CD4-positive, alpha-beta T cell treated with Interferon alpha-2 for 1 hour (primary cell): ENCODE measurements around the gene MIA.
"Not testable (repeated sequence)": the region's sequence is repeated elsewhere in the genome, so short reads cannot be mapped to it uniquely, and the experiment has no call there.

Source experiments
- DNase-seq, 2 donors: peaks; one replicate each; pipeline ENCODE4 v3.0.0-alpha.2; 2020 to 2022

MIA gene

DNA sequence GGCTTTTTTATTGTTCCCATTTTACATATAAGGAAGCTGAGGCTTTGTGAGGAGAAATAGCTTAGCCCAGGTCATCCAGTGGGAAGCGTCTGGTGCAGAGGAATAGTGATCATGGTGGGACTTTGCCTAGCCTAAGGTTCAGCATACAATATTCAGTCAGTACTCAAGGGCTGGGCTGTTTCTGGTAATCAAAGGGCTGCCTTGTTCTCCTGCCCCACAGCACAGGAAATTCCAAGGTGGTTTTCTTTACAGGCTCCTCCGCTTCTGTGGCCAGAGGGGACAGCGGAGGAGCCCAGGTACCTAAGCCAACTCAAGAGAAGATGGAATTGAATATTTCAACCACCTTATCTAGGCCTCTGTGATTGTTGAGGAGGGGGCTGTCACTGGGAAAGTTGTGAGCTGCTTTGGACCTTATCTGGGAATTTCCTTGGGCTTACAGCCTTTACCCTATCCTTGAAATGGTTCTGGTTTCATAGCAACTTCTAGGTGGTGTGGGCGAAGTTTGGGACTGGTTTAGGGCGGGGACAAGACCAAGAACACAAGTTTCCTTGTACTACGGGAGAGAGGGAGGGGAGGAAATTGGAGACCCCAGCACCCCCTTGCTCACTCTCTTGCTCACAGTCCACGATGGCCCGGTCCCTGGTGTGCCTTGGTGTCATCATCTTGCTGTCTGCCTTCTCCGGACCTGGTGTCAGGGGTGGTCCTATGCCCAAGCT lies at the start of gene MIA:
Gene MIA (plus strand): TSS at position 606 of the 716 bp plus-strand sequence. CDS start 22 bp downstream, at position 628.
- DNase-seq, result no peak

DNA sequence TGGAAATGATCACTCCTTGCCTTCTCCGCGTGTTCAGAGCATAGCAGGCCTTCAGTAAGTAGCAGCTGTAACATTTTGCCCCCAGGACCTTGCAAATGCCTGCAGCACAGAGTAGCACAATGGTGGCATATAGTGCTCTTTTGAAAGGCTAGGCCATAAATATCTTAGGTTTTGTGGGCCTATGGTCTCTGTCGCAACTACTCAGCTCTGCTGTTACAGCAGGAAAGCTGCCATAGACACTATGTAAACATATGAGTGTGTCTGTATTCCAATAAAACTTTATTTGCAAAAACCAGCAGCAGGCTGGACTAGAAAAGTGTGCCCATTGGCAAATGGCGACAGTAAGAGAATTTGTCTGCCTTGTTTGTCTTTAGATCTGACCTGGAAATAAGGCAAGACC lies 49.0 kb upstream of the MIA start:
- DNase-seq, result no peak

DNA sequence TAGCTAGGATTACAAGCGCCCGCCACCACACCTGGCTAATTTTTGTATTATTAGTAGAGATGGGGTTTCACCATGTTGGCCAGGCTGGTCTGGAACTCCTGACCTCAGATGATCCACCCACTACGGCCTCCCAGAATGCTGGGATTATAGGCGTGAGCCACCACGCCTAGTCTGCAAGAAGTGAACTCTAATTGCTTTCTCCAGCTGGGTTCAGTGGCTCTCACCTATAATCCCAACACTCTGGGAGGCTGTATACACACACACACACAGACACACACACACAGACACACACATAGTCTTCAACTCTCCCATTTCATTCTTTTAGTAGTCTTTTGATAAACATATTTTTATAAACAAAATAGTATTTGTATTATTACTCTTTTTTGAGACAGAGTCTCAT lies 45.3 kb upstream of the MIA start:
- not testable (repeated sequence) for DNase-seq

DNA sequence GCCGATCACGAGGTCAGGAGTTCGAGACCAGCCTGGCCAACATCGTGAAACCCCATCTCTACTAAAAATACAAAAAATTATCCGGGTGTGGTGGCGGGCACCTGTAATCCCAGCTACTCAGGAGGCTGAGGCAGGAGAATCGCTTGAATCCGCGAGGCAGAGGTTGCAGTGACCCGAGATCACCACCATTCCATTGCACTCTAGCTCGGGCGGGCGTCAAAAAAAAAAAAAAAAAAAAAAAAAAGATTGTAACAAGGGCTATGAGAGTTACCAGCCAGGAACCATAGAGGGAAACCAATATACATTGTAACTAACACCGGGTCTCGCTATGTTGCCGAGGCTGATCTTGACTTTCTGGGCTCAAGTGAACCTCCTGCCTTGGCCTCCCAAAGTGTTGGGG lies 43.0 kb upstream of the MIA start:
- DNase-seq, result not testable (repeated sequence)

DNA sequence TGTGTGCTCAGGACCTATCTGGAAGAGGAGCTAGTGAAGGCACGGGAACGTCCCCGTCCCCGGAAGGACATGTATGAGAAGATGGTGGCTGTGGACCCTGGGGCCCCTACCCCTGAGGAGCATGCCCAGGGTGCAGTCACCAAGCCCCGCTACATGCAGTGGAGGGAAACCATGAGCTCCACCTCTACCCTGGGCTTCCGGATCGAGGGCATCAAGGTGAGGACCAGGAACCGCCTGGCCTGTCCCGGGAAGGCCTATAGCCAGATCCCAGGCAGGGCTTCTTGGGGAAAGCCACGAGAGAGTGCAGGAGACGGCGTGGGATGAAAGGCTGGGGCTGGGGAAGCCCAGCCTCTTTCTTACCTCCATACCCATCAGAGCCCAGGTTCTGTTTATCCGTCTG lies 42.2 kb upstream of the MIA start:
- DNase-seq, result no peak

DNA sequence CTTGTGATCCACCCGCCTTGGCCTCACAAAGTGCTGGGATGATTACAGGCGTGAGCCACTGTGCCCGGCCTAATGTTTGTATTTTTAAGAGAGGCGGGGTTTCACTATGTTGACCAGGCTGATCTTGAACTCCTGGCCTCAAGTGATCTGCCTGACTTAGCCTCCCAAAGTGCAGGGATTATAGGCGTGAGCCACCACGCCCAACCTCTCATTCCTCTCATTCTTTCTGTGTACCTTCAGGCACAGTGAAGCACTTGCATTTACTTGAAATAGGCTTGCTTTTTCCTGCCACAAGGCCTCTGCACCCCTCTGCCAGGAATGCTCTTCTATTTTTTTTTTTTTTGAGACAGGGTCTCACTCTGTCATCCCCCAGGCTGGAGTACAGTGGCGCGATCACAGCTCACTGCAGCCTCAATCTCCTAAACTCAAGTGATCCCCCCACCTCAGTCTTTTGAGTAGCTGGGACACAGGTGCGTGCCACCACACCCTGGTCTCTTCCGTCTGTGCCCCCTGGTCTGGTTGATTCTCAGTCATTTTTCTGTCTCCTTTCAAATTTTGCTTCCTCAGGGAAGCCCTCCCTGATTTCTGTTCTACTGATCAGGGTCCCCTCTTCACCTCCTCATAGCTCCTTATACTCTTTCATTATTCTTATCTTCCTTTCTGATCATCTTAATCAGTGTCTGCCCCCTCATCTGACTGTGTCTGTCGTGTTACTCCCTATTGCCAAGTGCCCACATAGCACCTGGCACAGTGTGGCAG lies 40.1 kb upstream of the MIA start:
- no peak for DNase-seq

DNA sequence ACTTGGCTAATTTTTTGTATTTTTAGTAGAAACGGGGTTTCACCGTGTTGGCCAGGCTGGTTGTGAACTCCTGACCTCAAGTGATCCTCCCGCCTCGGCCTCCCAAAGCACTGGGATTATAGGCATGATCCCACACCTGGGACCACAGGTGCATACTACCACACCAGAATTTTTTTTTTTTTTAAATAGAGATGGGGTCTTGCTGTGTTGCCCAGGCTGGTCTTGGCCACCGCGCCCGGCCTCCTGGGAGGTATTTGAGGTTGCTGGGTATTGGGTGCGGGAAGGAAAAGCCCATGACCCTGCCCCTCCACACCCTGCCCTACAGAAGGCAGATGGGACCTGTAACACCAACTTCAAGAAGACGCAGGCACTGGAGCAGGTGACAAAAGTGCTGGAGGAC lies 38.7 kb upstream of the MIA start:
- no peak for DNase-seq

DNA sequence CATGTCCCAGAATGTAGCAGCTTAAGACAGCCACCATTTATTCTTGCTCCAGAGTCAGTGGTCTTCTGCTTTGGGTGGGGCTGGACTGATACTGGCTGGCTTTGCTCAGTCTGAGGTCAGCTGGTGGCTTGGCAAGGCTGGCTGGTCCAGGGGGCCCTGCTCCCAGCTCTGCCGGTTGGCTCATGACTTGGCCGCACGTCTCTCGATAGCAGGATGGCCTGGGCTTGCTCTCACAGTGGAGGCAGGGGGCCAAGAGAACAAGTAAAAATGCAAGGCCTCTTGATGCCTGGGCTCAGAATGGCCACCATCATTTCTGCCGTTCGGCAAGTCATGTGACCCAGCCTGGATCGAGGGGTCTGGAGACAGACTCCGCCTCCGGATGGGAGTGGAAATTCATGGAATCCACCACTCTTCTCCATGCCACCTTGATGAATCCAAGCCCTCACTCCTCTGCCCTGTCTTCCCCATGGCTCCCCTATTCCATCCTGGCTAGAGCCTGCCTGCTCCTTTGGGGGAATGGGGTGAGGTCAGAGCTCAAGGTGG lies 38.1 kb upstream of the MIA start:
- DNase-seq, result no peak

DNA sequence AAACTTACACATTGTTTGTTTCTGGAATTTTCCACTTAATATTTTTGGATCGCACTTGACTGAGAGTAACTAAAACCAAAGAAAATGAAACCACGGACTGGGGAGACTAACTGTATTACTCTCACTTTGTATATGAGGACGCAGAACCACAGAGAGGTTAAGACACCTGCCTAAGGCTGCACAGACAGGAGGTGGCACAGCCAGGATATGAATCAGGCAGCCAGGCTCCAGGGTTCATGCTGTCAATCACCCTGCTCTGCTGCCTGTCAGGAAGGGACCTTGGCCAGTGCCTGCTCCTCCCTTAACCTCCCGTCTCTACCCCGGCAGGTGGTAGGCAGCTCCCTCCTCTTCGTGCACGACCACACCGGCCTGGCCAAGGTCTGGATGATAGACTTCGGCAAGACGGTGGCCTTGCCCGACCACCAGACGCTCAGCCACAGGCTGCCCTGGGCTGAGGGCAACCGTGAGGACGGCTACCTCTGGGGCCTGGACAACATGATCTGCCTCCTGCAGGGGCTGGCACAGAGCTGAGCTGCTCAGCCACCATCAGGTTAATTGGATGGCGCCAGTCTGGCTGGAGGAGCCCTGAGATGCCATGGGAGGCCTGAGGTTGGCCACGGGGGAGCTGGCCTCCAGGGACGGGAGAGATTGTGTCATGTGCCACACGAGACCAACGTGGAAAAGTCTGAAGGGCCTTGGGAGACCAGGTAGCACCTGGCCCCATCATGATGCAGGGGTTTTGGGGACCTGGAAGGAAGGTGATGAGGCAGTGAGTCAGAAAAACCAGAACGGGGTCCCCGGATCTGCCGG lies 36.1 kb upstream of the MIA start:
- no peak for DNase-seq

DNA sequence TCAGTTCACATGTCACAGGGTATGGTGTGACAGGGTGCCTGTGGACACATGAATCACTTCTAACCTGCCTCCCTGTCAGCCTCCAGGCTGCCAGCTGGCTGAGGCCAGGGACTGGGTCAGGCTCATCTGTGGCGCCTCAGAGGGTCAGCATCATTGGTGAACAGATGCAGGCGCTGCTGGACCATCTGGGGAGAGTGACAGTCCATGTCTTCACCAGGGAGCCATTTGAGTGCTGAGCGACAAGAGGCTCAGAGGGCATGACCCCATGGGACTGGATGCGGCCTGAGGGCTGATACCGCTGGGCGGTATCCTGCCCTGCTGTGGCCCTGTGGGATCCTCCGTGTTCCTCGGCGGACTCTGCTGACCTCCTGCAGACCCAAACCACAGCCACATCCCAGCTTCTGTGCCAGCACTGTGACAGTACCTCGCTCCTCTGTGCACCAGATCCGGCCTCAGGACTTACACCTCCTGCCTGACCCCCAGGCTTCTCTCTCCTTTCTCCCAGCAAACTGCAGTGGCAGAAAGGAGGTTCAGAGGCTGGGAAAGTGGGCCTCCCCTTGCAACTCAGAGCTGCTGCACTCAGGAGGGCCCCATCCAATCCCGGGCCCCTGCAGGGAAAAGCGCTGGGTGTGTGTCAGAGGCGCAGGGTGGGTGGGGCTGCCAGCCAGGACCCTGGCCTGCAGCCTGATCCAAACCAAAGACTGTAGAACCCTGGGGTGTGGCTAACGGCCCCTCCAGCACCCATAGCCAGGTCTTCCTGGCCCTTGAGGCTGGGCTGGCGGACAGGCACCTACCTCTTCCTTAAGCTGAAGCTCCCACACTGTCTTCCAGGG lies 35.2 kb upstream of the MIA start:
- no peak for DNase-seq

DNA sequence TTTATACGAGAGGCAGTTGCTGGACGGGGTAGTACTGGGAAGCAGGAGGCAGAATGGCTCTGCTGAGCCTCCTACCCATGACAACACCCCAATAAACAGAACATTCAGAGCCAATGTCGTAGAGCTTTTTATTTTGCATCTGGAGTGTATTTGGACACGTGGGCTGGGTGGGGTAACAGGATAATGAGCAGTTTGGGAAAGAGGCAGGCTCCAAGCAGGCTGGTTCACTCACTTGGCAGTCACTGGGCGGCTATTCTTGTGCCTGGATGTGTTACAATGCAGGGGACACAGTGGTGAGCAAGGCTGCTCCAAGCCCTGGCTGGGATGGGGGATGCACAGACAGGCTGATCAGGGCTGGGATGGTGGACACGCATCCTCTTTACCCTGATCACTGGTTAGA lies 34.6 kb upstream of the MIA start:
- no peak for DNase-seq

DNA sequence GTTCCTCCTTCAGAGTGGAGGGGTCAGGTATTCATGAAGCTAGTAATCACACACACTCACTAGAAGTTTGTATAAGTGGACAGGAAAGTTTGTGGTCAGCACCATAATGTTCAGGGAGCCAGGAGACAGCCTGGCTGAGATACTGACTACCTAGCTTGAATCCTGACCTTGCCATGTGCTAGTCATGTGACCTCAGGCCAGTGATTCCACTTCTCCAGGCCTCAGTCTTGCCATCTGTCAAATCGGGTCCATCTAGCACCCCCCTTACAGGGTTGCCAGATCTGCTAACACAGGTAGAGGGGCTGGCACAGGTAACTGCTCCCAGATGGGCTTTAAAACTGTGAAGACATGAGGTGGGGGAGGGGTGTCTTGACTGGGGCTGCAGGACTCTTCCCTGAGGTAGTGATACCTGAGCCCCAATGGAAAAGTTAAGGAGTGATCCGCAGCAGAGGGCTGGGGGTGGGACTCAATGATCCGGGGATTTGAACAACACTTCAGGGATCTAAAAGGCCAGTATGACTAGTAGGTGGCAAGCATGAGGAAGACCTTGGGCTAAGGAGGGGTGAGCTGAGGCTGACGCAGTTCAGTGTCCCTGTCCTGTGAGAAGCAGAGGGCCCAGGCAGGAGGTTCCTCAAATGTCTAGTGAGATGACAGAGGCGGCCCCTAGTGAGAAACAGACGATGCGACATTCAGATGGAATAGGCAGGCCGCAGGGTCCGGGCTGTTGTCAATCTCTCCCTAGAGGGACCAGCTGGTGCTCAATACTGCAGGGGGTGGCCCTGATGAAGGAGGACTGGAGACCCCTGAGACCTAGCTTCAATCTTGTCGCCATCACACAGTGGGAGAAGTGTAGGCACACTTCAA lies 33.6 kb upstream of the MIA start:
- no peak for DNase-seq

DNA sequence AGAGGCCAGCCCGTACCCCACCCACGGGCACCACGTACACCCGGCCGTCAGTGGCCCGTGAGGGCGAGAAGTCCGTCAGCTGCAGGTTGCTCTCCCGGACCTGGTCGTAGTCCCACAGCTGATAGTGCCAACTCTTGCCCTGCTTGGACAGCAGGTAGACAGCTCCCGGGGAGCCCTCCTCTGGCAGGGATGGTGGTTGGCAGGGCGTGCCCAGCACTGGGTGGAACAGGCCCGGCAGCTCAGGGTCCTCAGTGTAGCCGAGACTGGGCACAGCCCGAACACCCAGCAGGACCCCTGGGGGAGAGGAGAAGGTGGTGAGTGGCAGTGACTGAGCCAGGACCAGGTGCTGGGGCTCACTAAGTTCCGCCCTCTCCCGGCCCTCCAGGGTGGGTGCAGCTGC lies 32.8 kb upstream of the MIA start:
- no peak for DNase-seq

DNA sequence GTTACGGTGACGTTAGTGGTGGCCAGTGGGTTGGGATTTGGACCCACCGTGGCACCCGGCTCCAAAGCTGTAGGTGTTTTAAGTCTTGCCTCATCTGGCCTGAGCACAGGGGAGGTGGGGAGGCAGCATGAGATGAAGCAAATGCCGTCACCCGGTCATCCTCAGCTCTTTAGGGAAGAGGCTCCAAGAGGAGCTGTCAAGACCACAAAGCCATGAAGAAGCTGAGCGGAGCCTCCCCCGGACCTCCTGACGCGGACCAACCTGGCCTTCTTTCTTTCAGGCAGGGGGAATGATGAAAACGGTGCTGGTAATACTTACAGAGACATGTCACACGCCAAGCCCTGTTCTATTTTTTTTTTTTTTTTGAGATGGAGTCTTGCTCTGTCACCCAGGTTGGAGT lies 32.4 kb upstream of the MIA start:
- DNase-seq, result no peak

DNA sequence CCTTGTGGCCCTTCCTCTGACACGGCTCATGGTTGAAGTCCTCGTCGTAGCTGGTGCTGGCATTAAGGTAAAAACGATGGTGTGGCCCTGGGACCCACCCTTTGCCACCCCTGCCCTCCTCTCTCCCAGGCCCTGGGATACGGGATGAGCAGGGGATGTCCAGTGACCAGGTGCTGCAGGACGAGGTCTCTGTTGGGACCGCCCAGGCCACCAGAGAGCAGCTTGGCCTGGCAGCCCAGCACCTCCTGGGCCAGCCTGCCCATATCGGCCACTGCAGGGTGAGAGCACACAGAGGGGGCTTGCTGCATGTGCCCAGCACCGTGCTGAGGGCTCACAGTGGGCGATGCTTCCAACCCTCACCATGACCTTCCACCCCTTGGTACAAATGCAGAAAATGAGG lies 31.4 kb upstream of the MIA start:
- DNase-seq, result no peak

DNA sequence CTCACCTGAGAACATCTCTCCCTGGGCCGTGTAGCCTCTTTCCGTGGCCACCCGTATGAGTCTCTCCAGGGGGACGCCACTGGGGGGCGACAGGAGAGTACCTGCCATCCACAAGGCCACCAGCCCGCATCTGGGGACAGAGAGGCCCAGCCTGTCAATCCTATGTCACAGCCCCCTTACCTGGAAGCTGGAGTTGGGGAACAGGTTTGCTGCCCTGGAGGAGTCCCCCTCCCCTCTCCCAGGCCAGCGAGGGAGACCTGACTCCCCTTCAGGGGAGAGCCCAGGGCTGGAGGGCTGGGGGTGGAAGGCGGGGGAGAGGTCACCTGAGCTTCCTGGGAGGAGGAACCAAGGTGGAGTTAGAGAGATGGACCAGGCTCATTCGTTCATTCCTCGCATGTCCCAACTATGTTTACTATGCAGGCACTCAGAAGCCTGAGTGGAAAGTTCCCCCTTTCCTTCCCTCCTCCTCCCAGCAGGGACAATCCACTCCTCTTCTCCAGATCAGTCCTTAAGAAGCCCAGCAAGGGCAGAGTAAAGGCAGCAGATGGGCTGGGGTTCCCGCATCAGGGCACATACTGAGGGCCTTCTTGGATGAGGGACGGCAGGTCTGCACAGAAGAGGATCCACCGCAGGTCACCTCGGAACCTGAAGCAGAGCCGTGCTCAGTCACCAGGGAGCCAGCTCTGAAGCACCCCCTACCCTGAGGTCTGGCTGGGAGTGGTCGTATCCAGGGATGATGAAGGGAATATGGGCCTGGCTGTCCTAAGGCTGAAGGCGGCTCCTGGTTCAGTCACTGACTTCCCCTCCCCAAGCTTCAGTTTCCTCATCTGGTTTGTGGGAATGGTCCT lies 30.5 kb upstream of the MIA start:
- DNase-seq, result peak in 1 of 2 donors; percentile 44

DNA sequence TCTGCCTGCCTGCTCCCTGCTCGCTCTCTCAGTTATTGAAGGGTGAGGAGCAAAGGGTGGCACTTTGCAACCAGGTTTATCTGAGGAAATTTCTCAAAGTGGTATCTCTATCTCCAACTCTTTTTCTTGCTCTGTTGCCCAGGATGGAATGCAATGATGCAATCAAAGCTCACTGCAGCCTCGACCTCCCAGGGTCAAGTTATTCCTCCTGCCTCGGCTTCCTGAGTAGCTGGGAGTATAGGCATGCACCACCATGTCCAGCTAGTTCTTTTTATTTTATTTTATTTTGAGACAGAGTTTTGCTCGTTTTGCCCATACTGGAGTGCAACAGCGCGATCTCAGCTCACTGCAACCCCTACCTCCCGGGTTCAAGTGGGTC lies 29.9 kb upstream of the MIA start:
- no peak for DNase-seq

DNA sequence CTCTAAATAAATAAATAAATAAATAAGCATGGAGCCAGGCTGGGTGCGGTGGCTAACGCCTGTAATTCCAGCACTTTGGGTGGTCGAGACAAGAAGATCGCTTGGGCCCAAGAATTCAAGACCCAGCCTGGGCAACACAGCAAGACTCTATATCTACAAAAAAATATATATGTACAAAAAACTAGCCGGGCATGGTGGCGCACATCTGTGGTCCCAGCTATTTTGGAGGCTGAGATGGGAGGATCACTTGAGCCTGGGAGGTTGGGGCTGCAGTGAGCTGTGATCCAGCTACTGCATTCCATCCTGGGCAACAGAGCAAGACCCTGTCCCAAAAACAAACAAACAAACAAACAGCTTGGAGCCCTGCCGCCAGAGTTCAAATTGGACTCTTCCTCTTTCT lies 27.8 kb upstream of the MIA start:
- DNase-seq, result no peak

DNA sequence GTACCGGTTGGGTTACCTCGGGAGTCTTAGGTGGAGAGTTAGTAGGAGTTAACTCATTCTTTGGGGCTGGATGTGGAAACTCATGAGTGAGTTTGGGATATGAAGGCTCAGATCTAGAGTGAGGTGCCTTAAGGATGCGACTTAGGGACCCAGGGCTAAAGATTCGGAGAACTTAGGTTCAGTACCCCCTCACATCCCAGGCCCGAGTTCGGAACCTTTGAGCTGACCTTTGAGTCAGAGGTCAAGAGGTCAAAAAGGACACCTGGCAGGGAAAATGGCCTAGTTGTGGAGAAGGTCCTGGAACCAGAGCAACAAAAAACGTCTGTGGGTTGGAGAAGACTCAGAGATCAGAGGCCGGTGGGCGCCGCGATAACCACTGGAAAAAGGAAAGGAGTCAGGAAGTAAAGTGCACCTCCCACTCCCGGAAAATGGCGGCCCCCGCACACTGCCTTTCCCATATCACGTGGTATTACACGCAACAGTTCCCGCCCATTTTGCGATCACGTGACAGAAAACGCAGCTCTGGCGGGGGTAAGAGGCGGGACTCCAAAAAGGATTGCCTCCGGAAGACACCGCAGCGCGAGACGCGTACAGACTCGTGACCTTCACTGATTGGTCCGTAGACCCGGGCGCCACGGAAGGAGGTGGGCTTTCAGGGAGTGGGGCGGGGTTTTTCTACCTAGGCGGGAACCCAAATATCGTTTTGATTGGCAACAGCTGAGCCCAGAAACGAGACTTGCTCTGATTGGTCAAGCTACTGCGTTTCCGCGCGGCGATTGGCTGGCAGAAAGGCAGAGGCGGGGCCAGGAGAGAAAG lies 25.1 kb upstream of the MIA start, which contains the start of gene ACTMAP:
Gene ACTMAP (minus strand): TSS at position 420 of the 816 bp plus-strand sequence. CDS start 674 bp downstream, outside the sequence.
- peak; percentile 100 for DNase-seq
